IMR-90 (cell line): ENCODE measurements around the gene RER1.

Experiments used
- POLR2A ChIP-seq: IDR thresholded peaks from 2 replicates; pipeline ENCODE4 v1.6.1; 2012; ENCODE audit warnings: mild to moderate bottlenecking, low read depth, low read length
- RAD21 ChIP-seq: IDR thresholded peaks from 2 replicates; pipeline ENCODE4 v1.6.1; 2012; ENCODE audit warnings: low read length, improper control_type of control experiment
- TF ChIP-seq, protein P1 (sequence below): conservative IDR thresholded peaks from 2 replicates; pipeline ENCODE4 v1.5.1; 2012; ENCODE audit warnings: mild to moderate bottlenecking, low read depth, low read length, improper control_type of control experiment

DNA sequence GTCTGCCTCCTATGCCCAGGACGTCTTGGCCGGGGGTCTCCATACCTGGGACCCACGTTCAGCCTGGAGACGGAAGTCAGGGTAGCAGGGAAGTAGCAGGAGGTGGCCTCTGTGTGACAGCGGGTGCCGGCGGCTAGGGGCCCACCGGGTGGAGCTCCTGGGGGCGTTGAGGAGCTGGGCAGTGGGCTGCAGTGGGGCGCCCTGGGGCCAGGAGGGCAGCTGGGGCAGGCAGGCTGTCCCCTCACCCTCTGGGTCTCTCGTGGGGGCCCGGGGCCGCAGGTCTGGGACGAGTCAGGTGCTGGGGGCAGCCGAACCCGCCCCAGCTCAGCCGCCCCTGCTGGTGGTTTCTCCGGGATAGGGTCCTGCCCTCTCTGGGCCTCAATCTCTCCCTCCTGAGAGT, 35.4 kb downstream of the RER1 start:
- TF ChIP-seq, protein P1, sequence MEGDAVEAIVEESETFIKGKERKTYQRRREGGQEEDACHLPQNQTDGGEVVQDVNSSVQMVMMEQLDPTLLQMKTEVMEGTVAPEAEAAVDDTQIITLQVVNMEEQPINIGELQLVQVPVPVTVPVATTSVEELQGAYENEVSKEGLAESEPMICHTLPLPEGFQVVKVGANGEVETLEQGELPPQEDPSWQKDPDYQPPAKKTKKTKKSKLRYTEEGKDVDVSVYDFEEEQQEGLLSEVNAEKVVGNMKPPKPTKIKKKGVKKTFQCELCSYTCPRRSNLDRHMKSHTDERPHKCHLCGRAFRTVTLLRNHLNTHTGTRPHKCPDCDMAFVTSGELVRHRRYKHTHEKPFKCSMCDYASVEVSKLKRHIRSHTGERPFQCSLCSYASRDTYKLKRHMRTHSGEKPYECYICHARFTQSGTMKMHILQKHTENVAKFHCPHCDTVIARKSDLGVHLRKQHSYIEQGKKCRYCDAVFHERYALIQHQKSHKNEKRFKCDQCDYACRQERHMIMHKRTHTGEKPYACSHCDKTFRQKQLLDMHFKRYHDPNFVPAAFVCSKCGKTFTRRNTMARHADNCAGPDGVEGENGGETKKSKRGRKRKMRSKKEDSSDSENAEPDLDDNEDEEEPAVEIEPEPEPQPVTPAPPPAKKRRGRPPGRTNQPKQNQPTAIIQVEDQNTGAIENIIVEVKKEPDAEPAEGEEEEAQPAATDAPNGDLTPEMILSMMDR: no peak
- TF ChIP-seq POLR2A: no peak
- no peak for TF ChIP-seq RAD21
